Stomach (tissue), 4 donors: ENCODE data around the gene SLC25A42.

ENCODE experiments used
- EP300 ChIP-seq: sonication (generic); formaldehyde crosslinking; IDR thresholded peaks from one replicate; pipeline ENCODE4 v1.6.1; 2017; ENCODE audit warnings: antibody characterized with exemption
- POLR2A ChIP-seq, 4 donors: fragments of 450-650 bp; IDR thresholded peaks; one replicate each; pipeline ENCODE4 v1.6.1; 2016; ENCODE audit warnings: antibody characterized with exemption in 4 of 4, control low read depth in 2 of 4, mild to moderate bottlenecking in 1 of 4, moderate library complexity in 1 of 4

DNA sequence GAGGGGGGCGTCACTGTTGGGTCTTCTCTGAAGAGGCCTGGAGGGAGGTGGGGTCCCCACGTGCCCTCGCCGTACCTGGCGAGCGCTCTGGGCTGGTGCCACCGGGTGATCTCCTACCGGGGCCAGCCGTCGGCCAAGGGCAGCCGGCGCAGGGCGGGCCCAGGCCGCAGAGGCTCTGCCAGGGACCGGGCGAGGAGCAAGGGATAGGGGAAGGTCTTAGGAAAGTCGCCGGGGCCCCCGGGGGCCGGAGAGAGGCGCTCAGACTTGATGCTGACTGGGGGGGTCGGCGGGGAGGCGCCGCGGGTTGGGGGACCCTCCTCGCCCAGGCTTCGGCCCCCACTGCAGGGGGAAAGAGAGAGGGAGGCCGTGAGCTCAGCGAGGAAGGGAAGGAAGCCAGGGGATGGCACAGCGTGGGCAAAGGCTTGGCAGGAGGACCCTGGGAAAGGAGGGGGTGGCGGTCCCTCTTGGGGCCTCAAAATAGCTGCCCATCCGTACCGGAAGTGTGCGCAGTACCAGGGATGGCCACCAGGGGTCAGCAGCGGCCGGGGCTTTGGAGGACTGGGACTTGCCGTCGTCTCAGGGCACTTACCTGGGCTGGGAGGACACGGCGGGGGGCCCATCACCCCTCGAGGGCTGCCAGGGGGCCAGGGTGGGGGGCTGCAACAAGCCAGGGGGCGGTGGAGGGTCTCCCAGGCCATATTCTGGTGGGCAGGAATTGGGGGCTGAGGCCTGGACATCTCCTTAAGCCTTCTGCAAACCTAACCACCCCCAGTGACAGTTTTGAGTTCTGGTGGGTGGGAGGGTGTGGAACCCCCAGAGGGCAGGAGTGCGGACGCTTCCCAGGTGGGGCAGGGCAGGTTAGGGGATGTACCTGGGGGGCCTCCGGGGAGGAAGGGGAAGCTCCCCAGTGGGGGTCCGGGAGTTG lies 82.2 kb downstream of the SLC25A42 start:
- TF ChIP-seq POLR2A (IDR thresholded peaks at IDR 0.05) (no peak), EP300 (no peak)
